ENCODE results near the gene SUSD6. TPM values are rescaled to one million over a fixed set of nuclear protein-coding genes. Genes with fewer than 3 reads are reported as not detected.
"Not testable (repeated sequence)": the region's sequence is repeated elsewhere in the genome, so short reads cannot be mapped to it uniquely, and the experiment has no call there.

The SUSD6 gene
- total RNA-seq, 1 experiment from 2014 or later: 4.8 TPM

- no peak for DNase-seq (ENCODE audit: low read depth)
Observed at GRCh38 chr14:69591317-69591716, 20.1 kb upstream of the SUSD6 start.

- DNase-seq (ENCODE audit: low read depth): peak; percentile 50
Observed at GRCh38 chr14:69593018-69593677, 18.2 kb upstream of the SUSD6 start.

GRCh38 chr14:69594846-69595245 is 16.6 kb upstream of the SUSD6 start:
- no peak for DNase-seq (ENCODE audit: low read depth)

GRCh38 chr14:69595336-69595735 is 16.1 kb upstream of the SUSD6 start:
- no peak for DNase-seq (ENCODE audit: low read depth)

- DNase-seq (ENCODE audit: low read depth): not testable (repeated sequence)
Observed at GRCh38 chr14:69599431-69599830, 12.0 kb upstream of the SUSD6 start.

GRCh38 chr14:69600304-69600891 is 11.0 kb upstream of the SUSD6 start:
- no peak for DNase-seq (ENCODE audit: low read depth)

- no peak for DNase-seq (ENCODE audit: low read depth)
Observed at GRCh38 chr14:69605738-69606137, 5.7 kb upstream of the SUSD6 start.

GRCh38 chr14:69606258-69607184 is 4.9 kb upstream of the SUSD6 start:
- no peak for DNase-seq (ENCODE audit: low read depth)

- no peak for DNase-seq (ENCODE audit: low read depth)
Observed at GRCh38 chr14:69610020-69610873, 1.1 kb upstream of the SUSD6 start.

- peak; percentile 24 for DNase-seq (ENCODE audit: low read depth)
Observed at GRCh38 chr14:69610874-69611171, 573 bp upstream of the SUSD6 start.

GRCh38 chr14:69612014-69612782 is 802 bp downstream of the SUSD6 start:
- DNase-seq (ENCODE audit: low read depth): peak; percentile 68

- no peak for DNase-seq (ENCODE audit: low read depth)
Observed at GRCh38 chr14:69612783-69613130, 1.4 kb downstream of the SUSD6 start.

- no peak for DNase-seq (ENCODE audit: low read depth)
Observed at GRCh38 chr14:69613312-69614073, 2.1 kb downstream of the SUSD6 start.

- DNase-seq (ENCODE audit: low read depth): no peak
Observed at GRCh38 chr14:69614592-69614991, 3.2 kb downstream of the SUSD6 start.

- no peak for DNase-seq (ENCODE audit: low read depth)
Observed at GRCh38 chr14:69615121-69615495, 3.7 kb downstream of the SUSD6 start.

- DNase-seq (ENCODE audit: low read depth): peak; percentile 76
Observed at GRCh38 chr14:69615496-69616407, 4.4 kb downstream of the SUSD6 start.

- no peak for DNase-seq (ENCODE audit: low read depth)
Observed at GRCh38 chr14:69616408-69616773, 5.0 kb downstream of the SUSD6 start.

- no peak for DNase-seq (ENCODE audit: low read depth)
Observed at GRCh38 chr14:69617796-69618195, 6.4 kb downstream of the SUSD6 start.

- no peak for DNase-seq (ENCODE audit: low read depth)
Observed at GRCh38 chr14:69619012-69619411, 7.6 kb downstream of the SUSD6 start.

GRCh38 chr14:69620211-69620611 is 8.8 kb downstream of the SUSD6 start:
- DNase-seq (ENCODE audit: low read depth): no peak
